IPS DF 4.7 (cell line): ENCODE measurements around the gene ABCC10.
"Not testable (repeated sequence)": the region's sequence is repeated elsewhere in the genome, so short reads cannot be mapped to it uniquely, and the experiment has no call there.

Experiments
- DNase-seq: peaks from one replicate; pipeline ENCODE4 v3.0.0-alpha.2; 2013; ENCODE audit warnings: low spot score; ENCODE audit errors: extremely low read depth

The ABCC10 gene

GRCh38 chr6:43445576-43445975, 18.2 kb downstream of the ABCC10 start:
- DNase-seq: no peak

GRCh38 chr6:43447604-43448003, 20.3 kb downstream of the ABCC10 start:
- no peak for DNase-seq

GRCh38 chr6:43448916-43449315, 21.6 kb downstream of the ABCC10 start:
- DNase-seq: no peak

GRCh38 chr6:43450699-43451131, 23.4 kb downstream of the ABCC10 start:
- DNase-seq: no peak

GRCh38 chr6:43451348-43451747, 24.0 kb downstream of the ABCC10 start:
- no peak for DNase-seq

- DNase-seq: no peak
Measured at GRCh38 chr6:43451939-43452338, 24.6 kb downstream of the ABCC10 start.

GRCh38 chr6:43452896-43453295, 25.6 kb downstream of the ABCC10 start:
- DNase-seq: no peak

GRCh38 chr6:43453831-43454230, 26.5 kb downstream of the ABCC10 start:
- DNase-seq: no peak

- DNase-seq: peak; percentile 46
Measured at GRCh38 chr6:43454290-43454695, 27.0 kb downstream of the ABCC10 start.

GRCh38 chr6:43454696-43455530, 27.6 kb downstream of the ABCC10 start:
- DNase-seq: no peak

- no peak for DNase-seq
Measured at GRCh38 chr6:43455531-43456428, 28.4 kb downstream of the ABCC10 start, which contains the start of gene DLK2. TSS of gene DLK2 (minus strand) at chr6:43455548. CDS start at chr6:43454825, 723 bp downstream.

- DNase-seq: no peak
Measured at GRCh38 chr6:43457643-43458042, 30.3 kb downstream of the ABCC10 start.

GRCh38 chr6:43458154-43458553, 30.8 kb downstream of the ABCC10 start:
- DNase-seq: not testable (repeated sequence)

- no peak for DNase-seq
Measured at GRCh38 chr6:43459535-43459934, 32.2 kb downstream of the ABCC10 start.

- DNase-seq: no peak
Measured at GRCh38 chr6:43460032-43460431, 32.7 kb downstream of the ABCC10 start.

- no peak for DNase-seq
Measured at GRCh38 chr6:43461936-43462335, 34.6 kb downstream of the ABCC10 start.

- no peak for DNase-seq
Measured at GRCh38 chr6:43464337-43464736, 37.0 kb downstream of the ABCC10 start.

GRCh38 chr6:43465948-43466347, 38.6 kb downstream of the ABCC10 start:
- DNase-seq: no peak

GRCh38 chr6:43467265-43467664, 39.9 kb downstream of the ABCC10 start:
- DNase-seq: not testable (repeated sequence)

- DNase-seq: no peak
Measured at GRCh38 chr6:43467752-43468151, 40.4 kb downstream of the ABCC10 start.

- DNase-seq: no peak
Measured at GRCh38 chr6:43468240-43468639, 40.9 kb downstream of the ABCC10 start.
